Prostate gland (tissue), 2 donors: Measurements from ENCODE around the gene EPS8L3.

ENCODE experiments used
- POLR2A ChIP-seq: fragments of 450-650 bp; IDR thresholded peaks from one replicate; pipeline ENCODE4 v1.6.1; 2016; ENCODE audit warnings: antibody characterized with exemption, mild to moderate bottlenecking
- TF ChIP-seq, protein P1 (sequence below), 4 experiments: fragments of 200-600 bp in 2 of 4; fragments of 450-650 bp in 2 of 4; sonication (generic) in 2 of 4; IDR thresholded peaks; 1 replicate in 3 of 4; 2 replicates in 1 of 4; pipeline ENCODE4 v1.5.1; 2016 to 2019; ENCODE audit warnings: antibody characterized with exemption in 4 of 4, mild to moderate bottlenecking in 2 of 4, moderate library complexity in 2 of 4

DNA sequence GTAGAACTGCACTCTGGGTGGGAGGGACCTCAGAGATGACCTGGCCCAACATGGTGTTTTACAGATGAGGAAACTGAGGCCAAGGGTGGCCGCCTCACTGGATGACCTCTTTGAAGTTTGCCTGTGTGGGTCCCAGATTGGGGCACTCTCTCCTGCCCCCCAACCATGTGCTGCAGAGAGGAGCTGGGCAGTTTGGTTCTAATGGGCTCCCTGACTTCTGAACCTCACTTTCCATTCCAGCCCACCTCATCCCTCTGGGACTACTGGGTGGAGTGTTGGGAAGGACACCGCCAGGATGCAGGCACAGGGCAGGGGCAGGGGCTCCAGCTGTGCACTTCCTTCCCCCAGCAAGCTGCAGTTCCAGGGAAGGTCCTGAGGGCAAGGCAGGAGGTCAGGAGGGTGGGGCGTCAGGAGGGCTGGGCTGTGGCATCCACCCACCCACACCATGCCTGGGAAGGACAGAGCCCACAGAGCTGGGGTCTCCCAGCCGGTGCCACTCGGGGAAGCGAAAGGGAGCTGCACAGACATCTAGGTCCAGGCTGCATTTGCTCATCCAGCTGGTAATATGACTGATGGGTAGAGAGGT, 10.3 kb upstream of the EPS8L3 start:
- TF ChIP-seq, protein P1, sequence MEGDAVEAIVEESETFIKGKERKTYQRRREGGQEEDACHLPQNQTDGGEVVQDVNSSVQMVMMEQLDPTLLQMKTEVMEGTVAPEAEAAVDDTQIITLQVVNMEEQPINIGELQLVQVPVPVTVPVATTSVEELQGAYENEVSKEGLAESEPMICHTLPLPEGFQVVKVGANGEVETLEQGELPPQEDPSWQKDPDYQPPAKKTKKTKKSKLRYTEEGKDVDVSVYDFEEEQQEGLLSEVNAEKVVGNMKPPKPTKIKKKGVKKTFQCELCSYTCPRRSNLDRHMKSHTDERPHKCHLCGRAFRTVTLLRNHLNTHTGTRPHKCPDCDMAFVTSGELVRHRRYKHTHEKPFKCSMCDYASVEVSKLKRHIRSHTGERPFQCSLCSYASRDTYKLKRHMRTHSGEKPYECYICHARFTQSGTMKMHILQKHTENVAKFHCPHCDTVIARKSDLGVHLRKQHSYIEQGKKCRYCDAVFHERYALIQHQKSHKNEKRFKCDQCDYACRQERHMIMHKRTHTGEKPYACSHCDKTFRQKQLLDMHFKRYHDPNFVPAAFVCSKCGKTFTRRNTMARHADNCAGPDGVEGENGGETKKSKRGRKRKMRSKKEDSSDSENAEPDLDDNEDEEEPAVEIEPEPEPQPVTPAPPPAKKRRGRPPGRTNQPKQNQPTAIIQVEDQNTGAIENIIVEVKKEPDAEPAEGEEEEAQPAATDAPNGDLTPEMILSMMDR (IDR thresholded peaks at IDR 0.05): no peak
- no peak for TF ChIP-seq POLR2A
